A549 (cell line): Measurements from ENCODE around the gene SYNPO2. TPM values are rescaled to one million over a fixed set of nuclear protein-coding genes. Genes with fewer than 3 reads are reported as not detected.
"Not testable (repeated sequence)": the region's sequence is repeated elsewhere in the genome, so short reads cannot be mapped to it uniquely, and the experiment has no call there.

ENCODE experiments used
- ATAC-seq, 2 experiments: fragments of 200-7000 bp in 1 of 2; fragments of >200 bp in 1 of 2; cut with Nextera tagmentation in 1 of 2; cut with Tn5 transposase in 1 of 2; 3 replicates each; pipeline versions ENCODE4 v1.8.0 to v1.9.1; 2018 to 2020; ENCODE audit warnings: mild to moderate bottlenecking in 1 of 2, moderate library complexity in 1 of 2
- CTCF ChIA-PET: fragments of 300-600 bp; sonication (Branson Sonifier 250); formaldehyde crosslinking; extraction: SDS; loops from one replicate; lab custom pipeline; 2021; ENCODE audit warnings: antibody characterized with exemption, inconsistent platforms; lab: Yijun Ruan, JAX
- POLR2A ChIA-PET: fragments of 350-600 bp; formaldehyde crosslinking; extraction: SDS; loops from one replicate; lab custom pipeline; 2021; ENCODE audit warnings: antibody characterized with exemption, inconsistent platforms; lab: Yijun Ruan, JAX
- DNase-seq, 2 experiments: peaks; one replicate each; pipeline versions ENCODE4 v3.0.0 to v3.0.0-alpha.2; 2011 to 2016; ENCODE audit warnings: low read depth in 1 of 2, low spot score in 1 of 2
- FAIRE-seq: peaks from 2 replicates; lab custom pipeline; 2011; peaks lifted over from hg19 to GRCh38; lab: Jason Lieb, UNC
- H3K27ac ChIP-seq, 2 experiments: fragments of >200 bp; sonication (Bioruptor Twin); formaldehyde crosslinking; 3 replicates each; pipeline ENCODE4 v1.5.1; 2016 to 2017
- H3K4me1 ChIP-seq: fragments of >200 bp; sonication (Bioruptor Twin); formaldehyde crosslinking; 3 replicates; pipeline ENCODE4 v1.6.1; 2016
- H3K4me2 ChIP-seq: fragments of >200 bp; sonication (Bioruptor Twin); formaldehyde crosslinking; 3 replicates; pipeline ENCODE4 v1.6.1; 2016
- H3K4me3 ChIP-seq: fragments of >200 bp; sonication (Bioruptor Twin); formaldehyde crosslinking; 3 replicates; pipeline ENCODE4 v1.5.1; 2016
- H3K9me3 ChIP-seq: fragments of >200 bp; sonication (Bioruptor Twin); formaldehyde crosslinking; 3 replicates; pipeline ENCODE4 v1.6.1; 2016
- BHLHE40 ChIP-seq: IDR thresholded peaks from 2 replicates; pipeline ENCODE4 v1.6.1; 2012; ENCODE audit warnings: low read depth, low read length, inconsistent platforms
- CBX2 ChIP-seq: fragments of 200-600 bp; sonication (generic); IDR thresholded peaks from 2 replicates; pipeline ENCODE4 v1.6.1; 2016; ENCODE audit warnings: low read depth, mild to moderate bottlenecking, borderline replicate concordance
- CEBPB ChIP-seq, 2 experiments: fragments of >200 bp in 1 of 2; sonication (Bioruptor Twin) in 1 of 2; formaldehyde crosslinking in 1 of 2; IDR thresholded peaks; 2 replicates each; pipeline ENCODE4 v1.6.1; 2012 to 2016
- CHD4 ChIP-seq: fragments of 200-600 bp; sonication (generic); IDR thresholded peaks from 2 replicates; pipeline ENCODE4 v1.6.1; 2016; ENCODE audit warnings: antibody characterized with exemption, mild to moderate bottlenecking, borderline replicate concordance
- EP300 ChIP-seq, 2 experiments: fragments of >200 bp; sonication (Bioruptor Twin); formaldehyde crosslinking; IDR thresholded peaks; 2 replicates in 1 of 2; 3 replicates in 1 of 2; pipeline ENCODE4 v1.6.1; 2016 to 2017
- FOXS1 ChIP-seq: fragments of 250-450 bp; sonication (Bioruptor Pico); IDR thresholded peaks from 2 replicates; pipeline ENCODE4 v1.5.0; 2020; ENCODE audit warnings: mild to moderate bottlenecking, moderate library complexity
- GATA3 ChIP-seq: IDR thresholded peaks from 2 replicates; pipeline ENCODE4 v1.6.1; 2012; ENCODE audit warnings: borderline replicate concordance
- HDAC2 ChIP-seq: fragments of 200-600 bp; sonication (generic); IDR thresholded peaks from 2 replicates; pipeline ENCODE4 v1.6.1; 2016
- HEYL ChIP-seq: fragments of 250-450 bp; sonication (Bioruptor Pico); IDR thresholded peaks from 2 replicates; pipeline ENCODE4 v1.8.0; 2021; ENCODE audit warnings: mild to moderate bottlenecking, moderate library complexity
- HOXA7 ChIP-seq: fragments of 250-450 bp; sonication (Bioruptor Pico); IDR thresholded peaks from 2 replicates; pipeline ENCODE4 v1.5.0; 2020; ENCODE audit warnings: mild to moderate bottlenecking, moderate library complexity
- HOXB5 ChIP-seq: fragments of 250-450 bp; sonication (Bioruptor Pico); IDR thresholded peaks from 2 replicates; pipeline ENCODE4 v1.5.0; 2020; ENCODE audit warnings: mild to moderate bottlenecking, moderate library complexity
- KDM5A ChIP-seq: fragments of 200-600 bp; sonication (generic); IDR thresholded peaks from 2 replicates; pipeline ENCODE4 v1.6.1; 2016; ENCODE audit warnings: antibody characterized with exemption, mild to moderate bottlenecking
- MYC ChIP-seq: IDR thresholded peaks from 2 replicates; pipeline ENCODE4 v1.6.1; 2012; ENCODE audit warnings: mild to moderate bottlenecking, inconsistent platforms, low read length, improper control_type of control experiment, borderline replicate concordance
- NFE2L2 ChIP-seq: fragments of 150-350 bp; conservative IDR thresholded peaks from 2 replicates; pipeline ENCODE4 v1.6.1; 2014; ENCODE audit warnings: low read length
- NPAS2 ChIP-seq: fragments of 250-450 bp; sonication (Bioruptor Pico); IDR thresholded peaks from 2 replicates; pipeline ENCODE4 v1.8.0; 2022; ENCODE audit warnings: mild to moderate bottlenecking, moderate library complexity, borderline replicate concordance
- PHF8 ChIP-seq: fragments of 200-600 bp; sonication (generic); IDR thresholded peaks from 2 replicates; pipeline ENCODE4 v1.6.1; 2016; ENCODE audit warnings: low read depth, mild to moderate bottlenecking, antibody characterized with exemption, moderate library complexity, borderline replicate concordance
- POLR2AphosphoS2 ChIP-seq: conservative IDR thresholded peaks from 2 replicates; pipeline ENCODE4 v1.6.1; 2012; ENCODE audit warnings: low read length, improper control_type of control experiment, inconsistent platforms
- RAD21 ChIP-seq, 2 experiments: fragments of >200 bp in 1 of 2; sonication (Bioruptor Twin) in 1 of 2; formaldehyde crosslinking in 1 of 2; IDR thresholded peaks in 1 of 2; conservative IDR thresholded peaks in 1 of 2; 2 replicates in 1 of 2; 3 replicates in 1 of 2; pipeline ENCODE4 v1.6.1; 2012 to 2018; ENCODE audit warnings: inconsistent platforms in 1 of 2
- RARB ChIP-seq: fragments of 250-450 bp; sonication (Bioruptor Pico); IDR thresholded peaks from 2 replicates; pipeline ENCODE4 v1.8.0; 2021; ENCODE audit warnings: mild to moderate bottlenecking, moderate library complexity
- RNF2 ChIP-seq: fragments of 200-600 bp; sonication (generic); IDR thresholded peaks from 2 replicates; pipeline ENCODE4 v1.6.1; 2016; ENCODE audit warnings: low read depth, mild to moderate bottlenecking, antibody characterized with exemption, moderate library complexity, borderline replicate concordance
- SMC3 ChIP-seq: fragments of >200 bp; sonication (Bioruptor Twin); formaldehyde crosslinking; IDR thresholded peaks from 3 replicates; pipeline ENCODE4 v1.6.1; 2018; ENCODE audit warnings: inconsistent platforms
- TFCP2L1 ChIP-seq: fragments of 250-450 bp; sonication (Bioruptor Pico); IDR thresholded peaks from 2 replicates; pipeline ENCODE4 v1.5.0; 2021; ENCODE audit warnings: mild to moderate bottlenecking
- ZFP36 ChIP-seq: fragments of 450-650 bp; IDR thresholded peaks from 2 replicates; pipeline ENCODE4 v1.6.1; 2014; ENCODE audit warnings: borderline replicate concordance; ENCODE audit not compliant: partially characterized antibody
- ZSCAN20 ChIP-seq: fragments of 250-450 bp; sonication (Bioruptor Pico); IDR thresholded peaks from 2 replicates; pipeline ENCODE4 v1.8.0; 2022; ENCODE audit warnings: mild to moderate bottlenecking, moderate library complexity
- WGBS: methylation state at CpG from one replicate; pipeline ENCODE4 v1.1.6; 2017; ENCODE audit errors: missing lambda C conversion rate; 5-methylcytosine and 5-hydroxymethylcytosine counted together
- polyA plus RNA-seq, 4 experiments: library from polyadenylated mRNA; depleted of rRNA in 3 of 4; stranded (reverse); fragments of >200 nt; fragmentation: RNase III in 1 of 4; extraction: RNeasy Plus Mini Kit Qiagen cat#74134 plus additional on column Dnase treatment in 1 of 4; gene quantifications; 2 replicates in 3 of 4; 3 replicates in 1 of 4; pipeline ENCODE4 v1.2.3, GENCODE V29; 2011 to 2017
- TF ChIP-seq, protein P1 (sequence below): fragments of >200 bp; sonication (Bioruptor Twin); formaldehyde crosslinking; IDR thresholded peaks from 3 replicates; pipeline ENCODE4 v1.6.1; 2016
- TF ChIP-seq, protein P2 (sequence below): IDR thresholded peaks from 2 replicates; pipeline ENCODE4 v1.6.1; 2012; ENCODE audit warnings: low read depth, borderline replicate concordance
- TF ChIP-seq, protein P3 (sequence below): IDR thresholded peaks from 2 replicates; pipeline ENCODE4 v1.6.1; 2012
- TF ChIP-seq, protein P4 (sequence below): fragments of 250-450 bp; sonication (Bioruptor Pico); IDR thresholded peaks from 2 replicates; pipeline ENCODE4 v1.5.0; 2021; ENCODE audit warnings: mild to moderate bottlenecking, moderate library complexity, borderline replicate concordance
- TF ChIP-seq, protein P5 (sequence below): fragments of >200 bp; sonication (Bioruptor Twin); formaldehyde crosslinking; IDR thresholded peaks from 3 replicates; pipeline ENCODE4 v1.5.1; 2016
- TF ChIP-seq, protein P6 (sequence below): fragments of >200 bp; sonication (Bioruptor Twin); formaldehyde crosslinking; IDR thresholded peaks from 2 replicates; pipeline ENCODE4 v1.6.1; 2016

Gene SYNPO2
- polyA plus RNA-seq, 2 of the 4 experiments (the other 2 are of a cell fraction), result 2.5 to 8.8 TPM

DNA sequence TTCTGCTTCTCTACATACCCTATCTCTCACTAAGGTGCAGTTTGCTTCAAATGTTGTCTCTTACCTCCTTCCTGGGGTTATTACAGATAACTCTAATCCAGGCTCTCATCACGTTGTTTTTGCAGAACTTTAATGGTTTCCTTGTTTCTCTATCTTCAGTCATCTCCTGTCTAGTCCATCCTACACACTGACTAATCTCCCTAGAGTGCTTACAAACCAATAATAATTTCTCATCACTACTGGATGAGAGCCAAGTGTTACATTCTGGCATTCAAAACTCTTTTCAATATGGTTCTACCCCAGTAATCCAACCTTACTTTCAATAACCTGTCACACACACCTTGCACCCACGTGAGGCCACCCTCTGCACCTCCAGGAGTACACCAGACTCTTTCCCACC lies 86.1 kb downstream of the SYNPO2 start:
- ATAC-seq (no peak), FAIRE-seq (no peak), DNase-seq (no peak)
- Histone ChIP-seq H3K4me1 (no peaks in the 10 kb centered on the region), H3K27ac (no peak overlapping the region), H3K9me3 (no peaks in the 10 kb centered on the region), H3K4me2 (no peak overlapping the region), H3K4me3 (no peak overlapping the region)
- no peak for TF ChIP-seq ZSCAN20 (CRISPR knock-in tag)
- no peak for TF ChIP-seq CEBPB (IDR thresholded peaks at IDR 0.05)
- TF ChIP-seq, protein P1, sequence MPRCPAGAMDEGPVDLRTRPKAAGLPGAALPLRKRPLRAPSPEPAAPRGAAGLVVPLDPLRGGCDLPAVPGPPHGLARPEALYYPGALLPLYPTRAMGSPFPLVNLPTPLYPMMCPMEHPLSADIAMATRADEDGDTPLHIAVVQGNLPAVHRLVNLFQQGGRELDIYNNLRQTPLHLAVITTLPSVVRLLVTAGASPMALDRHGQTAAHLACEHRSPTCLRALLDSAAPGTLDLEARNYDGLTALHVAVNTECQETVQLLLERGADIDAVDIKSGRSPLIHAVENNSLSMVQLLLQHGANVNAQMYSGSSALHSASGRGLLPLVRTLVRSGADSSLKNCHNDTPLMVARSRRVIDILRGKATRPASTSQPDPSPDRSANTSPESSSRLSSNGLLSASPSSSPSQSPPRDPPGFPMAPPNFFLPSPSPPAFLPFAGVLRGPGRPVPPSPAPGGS, result no peak
- TF ChIP-seq NFE2L2, result no peak
- TF ChIP-seq CHD4, result no peak
- no peak for TF ChIP-seq SMC3
- TF ChIP-seq BHLHE40, result no peak
- TF ChIP-seq KDM5A, result no peak
- TF ChIP-seq RNF2, result no peak
- TF ChIP-seq EP300 (IDR thresholded peaks at IDR 0.05), result no peak
- no peak for TF ChIP-seq FOXS1 (CRISPR knock-in tag)
- no peak for TF ChIP-seq HDAC2
- TF ChIP-seq MYC, result no peak
- TF ChIP-seq, protein P2, sequence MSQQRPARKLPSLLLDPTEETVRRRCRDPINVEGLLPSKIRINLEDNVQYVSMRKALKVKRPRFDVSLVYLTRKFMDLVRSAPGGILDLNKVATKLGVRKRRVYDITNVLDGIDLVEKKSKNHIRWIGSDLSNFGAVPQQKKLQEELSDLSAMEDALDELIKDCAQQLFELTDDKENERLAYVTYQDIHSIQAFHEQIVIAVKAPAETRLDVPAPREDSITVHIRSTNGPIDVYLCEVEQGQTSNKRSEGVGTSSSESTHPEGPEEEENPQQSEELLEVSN, result no peak
- TF ChIP-seq HEYL (CRISPR knock-in tag), result no peak
- TF ChIP-seq POLR2AphosphoS2, result no peak
- TF ChIP-seq, protein P3, sequence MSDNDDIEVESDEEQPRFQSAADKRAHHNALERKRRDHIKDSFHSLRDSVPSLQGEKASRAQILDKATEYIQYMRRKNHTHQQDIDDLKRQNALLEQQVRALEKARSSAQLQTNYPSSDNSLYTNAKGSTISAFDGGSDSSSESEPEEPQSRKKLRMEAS, result no peak
- no peak for TF ChIP-seq TFCP2L1 (CRISPR knock-in tag)
- CTCF ChIA-PET, result no interaction called here
- WGBS, result 18% methylated on average over 2 of the region's 2 CpGs
- POLR2A ChIA-PET, result no interaction called here

DNA sequence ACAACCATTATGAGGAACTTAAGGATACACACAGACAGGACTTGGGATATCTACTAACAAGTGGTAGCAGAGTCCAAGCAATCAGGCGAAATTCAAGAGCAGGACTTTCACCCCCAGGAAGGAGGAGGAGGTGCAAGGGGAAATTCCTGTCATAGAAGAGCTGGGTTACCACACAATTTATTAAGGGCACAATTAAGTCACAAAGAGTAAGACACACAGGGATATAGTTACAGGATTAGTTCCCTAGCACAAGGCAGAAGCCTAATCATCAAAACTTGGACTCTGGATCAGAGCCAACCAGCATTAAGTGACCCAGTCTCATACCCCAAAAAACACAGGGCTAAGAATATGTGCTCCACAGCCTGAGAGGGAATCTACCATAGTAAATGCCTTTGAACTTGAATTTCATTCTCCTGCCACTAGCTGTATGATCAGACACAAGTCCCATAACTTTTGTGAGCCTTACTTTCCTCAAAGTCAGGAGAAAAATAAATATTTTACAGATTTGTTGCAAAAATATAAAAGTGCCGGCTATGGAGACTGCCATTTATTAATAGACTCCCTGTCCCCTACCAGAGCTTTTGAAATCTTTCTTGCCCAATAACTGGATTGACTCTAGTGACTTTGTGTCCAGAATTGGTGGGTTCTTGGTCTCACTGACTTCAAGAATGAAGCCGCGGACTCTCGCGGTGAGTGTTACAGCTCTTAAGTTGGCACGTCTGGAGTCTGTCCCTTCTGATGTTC lies 87.0 kb downstream of the SYNPO2 start:
- Histone ChIP-seq H3K4me1 (no peaks in the 10 kb centered on the region), H3K4me3 (no peak overlapping the region), H3K27ac (no peak overlapping the region), H3K4me2 (no peak overlapping the region), H3K9me3 (no peaks in the 10 kb centered on the region)
- ChIA-PET POLR2A (no interaction called here), CTCF (no interaction called here)
- ATAC-seq (no peak), DNase-seq (no peak), FAIRE-seq (no peak)
- no peak for TF ChIP-seq CBX2
- no peak for TF ChIP-seq CEBPB (IDR thresholded peaks at IDR 0.05)
- no peak for TF ChIP-seq NFE2L2
- no peak for TF ChIP-seq ZFP36
- no peak for TF ChIP-seq RAD21 (conservative IDR thresholded peaks at IDR 0.05 in 1 of 2, IDR thresholded peaks at IDR 0.05 in 1 of 2)
- TF ChIP-seq FOXS1 (CRISPR knock-in tag), result no peak
- TF ChIP-seq, protein P4, sequence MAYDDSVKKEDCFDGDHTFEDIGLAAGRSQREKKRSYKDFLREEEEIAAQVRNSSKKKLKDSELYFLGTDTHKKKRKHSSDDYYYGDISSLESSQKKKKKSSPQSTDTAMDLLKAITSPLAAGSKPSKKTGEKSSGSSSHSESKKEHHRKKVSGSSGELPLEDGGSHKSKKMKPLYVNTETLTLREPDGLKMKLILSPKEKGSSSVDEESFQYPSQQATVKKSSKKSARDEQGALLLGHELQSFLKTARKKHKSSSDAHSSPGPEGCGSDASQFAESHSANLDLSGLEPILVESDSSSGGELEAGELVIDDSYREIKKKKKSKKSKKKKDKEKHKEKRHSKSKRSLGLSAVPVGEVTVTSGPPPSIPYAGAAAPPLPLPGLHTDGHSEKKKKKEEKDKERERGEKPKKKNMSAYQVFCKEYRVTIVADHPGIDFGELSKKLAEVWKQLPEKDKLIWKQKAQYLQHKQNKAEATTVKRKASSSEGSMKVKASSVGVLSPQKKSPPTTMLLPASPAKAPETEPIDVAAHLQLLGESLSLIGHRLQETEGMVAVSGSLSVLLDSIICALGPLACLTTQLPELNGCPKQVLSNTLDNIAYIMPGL (CRISPR knock-in tag), result no peak
- no peak for TF ChIP-seq RARB
- TF ChIP-seq EP300 (IDR thresholded peaks at IDR 0.05), result no peak
- TF ChIP-seq, protein P2, result no peak
- TF ChIP-seq NPAS2 (CRISPR knock-in tag), result no peak
- no peak for TF ChIP-seq HOXB5
- TF ChIP-seq, protein P5, sequence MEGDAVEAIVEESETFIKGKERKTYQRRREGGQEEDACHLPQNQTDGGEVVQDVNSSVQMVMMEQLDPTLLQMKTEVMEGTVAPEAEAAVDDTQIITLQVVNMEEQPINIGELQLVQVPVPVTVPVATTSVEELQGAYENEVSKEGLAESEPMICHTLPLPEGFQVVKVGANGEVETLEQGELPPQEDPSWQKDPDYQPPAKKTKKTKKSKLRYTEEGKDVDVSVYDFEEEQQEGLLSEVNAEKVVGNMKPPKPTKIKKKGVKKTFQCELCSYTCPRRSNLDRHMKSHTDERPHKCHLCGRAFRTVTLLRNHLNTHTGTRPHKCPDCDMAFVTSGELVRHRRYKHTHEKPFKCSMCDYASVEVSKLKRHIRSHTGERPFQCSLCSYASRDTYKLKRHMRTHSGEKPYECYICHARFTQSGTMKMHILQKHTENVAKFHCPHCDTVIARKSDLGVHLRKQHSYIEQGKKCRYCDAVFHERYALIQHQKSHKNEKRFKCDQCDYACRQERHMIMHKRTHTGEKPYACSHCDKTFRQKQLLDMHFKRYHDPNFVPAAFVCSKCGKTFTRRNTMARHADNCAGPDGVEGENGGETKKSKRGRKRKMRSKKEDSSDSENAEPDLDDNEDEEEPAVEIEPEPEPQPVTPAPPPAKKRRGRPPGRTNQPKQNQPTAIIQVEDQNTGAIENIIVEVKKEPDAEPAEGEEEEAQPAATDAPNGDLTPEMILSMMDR, result no peak
- no peak for TF ChIP-seq PHF8
- TF ChIP-seq GATA3, result no peak
- TF ChIP-seq, protein P6, sequence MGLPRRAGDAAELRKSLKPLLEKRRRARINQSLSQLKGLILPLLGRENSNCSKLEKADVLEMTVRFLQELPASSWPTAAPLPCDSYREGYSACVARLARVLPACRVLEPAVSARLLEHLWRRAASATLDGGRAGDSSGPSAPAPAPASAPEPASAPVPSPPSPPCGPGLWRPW, result no peak
- TF ChIP-seq HOXA7 (CRISPR knock-in tag), result no peak
- WGBS, result 88% methylated on average over 7 of the region's 7 CpGs

DNA sequence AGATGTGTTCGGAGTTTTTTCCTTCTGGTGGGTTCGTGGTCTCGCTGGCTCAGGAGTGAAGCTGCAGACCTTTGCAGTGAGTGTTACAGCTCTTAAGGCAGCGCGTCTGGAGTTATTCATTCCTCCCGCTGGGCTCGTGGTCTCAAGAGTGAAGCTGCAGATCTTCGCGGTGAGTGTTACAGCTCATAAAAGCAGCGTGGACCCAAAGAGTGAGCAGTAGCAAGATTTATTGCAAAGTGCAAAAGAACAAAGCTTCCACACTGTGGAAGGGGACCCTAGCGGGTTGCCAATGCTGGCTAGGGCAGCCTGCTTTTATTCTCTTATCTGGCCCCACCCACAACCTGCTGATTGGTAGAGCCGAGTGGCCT lies 87.5 kb downstream of the SYNPO2 start:
- WGBS, result 93% methylated on average over 12 of the region's 12 CpGs
- H3K4me3 ChIP-seq, POLR2A ChIA-PET, H3K27ac ChIP-seq, CTCF ChIA-PET, H3K4me1 ChIP-seq, FAIRE-seq, DNase-seq, H3K9me3 ChIP-seq, ATAC-seq, H3K4me2 ChIP-seq: not testable (repeated sequence)
